Loucy (cell line): Measurements from ENCODE around the gene OTUD5.

Experiments
- H2AFZ ChIP-seq: fragments of 200-600 bp; sonication (generic); 2 replicates; pipeline ENCODE4 v1.6.0; 2016; ENCODE audit warnings: antibody characterized with exemption, mild to moderate bottlenecking, low read length, moderate library complexity
- H3F3A ChIP-seq: fragments of 200-600 bp; 2 replicates; pipeline ENCODE4 v1.6.0; 2016; ENCODE audit warnings: antibody characterized with exemption, low read depth, mild to moderate bottlenecking
- H3K27me3 ChIP-seq: fragments of 200-600 bp; sonication (generic); 2 replicates; pipeline ENCODE4 v1.6.1; 2014; ENCODE audit warnings: low read length, mild to moderate bottlenecking; ENCODE audit not compliant: insufficient read depth, poor library complexity, severe bottlenecking
- H3K36me3 ChIP-seq: fragments of 200-600 bp; sonication (generic); 2 replicates; pipeline ENCODE4 v1.6.1; 2016; ENCODE audit warnings: low read length; ENCODE audit not compliant: insufficient read depth
- H3K4me1 ChIP-seq: fragments of 200-600 bp; sonication (generic); 2 replicates; pipeline ENCODE4 v1.5.1; 2014; ENCODE audit warnings: low read length, mild to moderate bottlenecking; ENCODE audit not compliant: insufficient read depth, poor library complexity, severe bottlenecking
- H3K4me2 ChIP-seq: fragments of 200-600 bp; sonication (generic); 2 replicates; pipeline ENCODE4 v1.6.0; 2014; ENCODE audit warnings: antibody characterized with exemption, low read length, low read depth, mild to moderate bottlenecking; ENCODE audit not compliant: poor library complexity, severe bottlenecking
- H3K4me3 ChIP-seq: fragments of 200-600 bp; sonication (generic); 2 replicates; pipeline ENCODE4 v1.5.1; 2014; ENCODE audit warnings: low read length, mild to moderate bottlenecking, mixed read lengths; ENCODE audit not compliant: poor library complexity, severe bottlenecking
- H3K79me2 ChIP-seq: fragments of 200-600 bp; sonication (generic); 2 replicates; pipeline ENCODE4 v1.6.1; 2014; ENCODE audit warnings: low read length; ENCODE audit not compliant: insufficient read depth
- H3K9ac ChIP-seq: fragments of 200-600 bp; sonication (generic); 2 replicates; pipeline ENCODE4 v1.6.0; 2014; ENCODE audit warnings: mild to moderate bottlenecking, low read depth, low read length, moderate library complexity; ENCODE audit not compliant: poor library complexity, severe bottlenecking
- H3K9me2 ChIP-seq: fragments of 200-600 bp; sonication (generic); replicated peaks from 2 replicates; pipeline ENCODE4 v1.6.1; 2016; ENCODE audit warnings: low read depth, low read length, mixed read lengths
- H3K9me3 ChIP-seq: fragments of 200-600 bp; sonication (generic); 2 replicates; pipeline ENCODE4 v1.6.1; 2014; ENCODE audit warnings: mild to moderate bottlenecking, antibody characterized with exemption, low read length, low read depth; ENCODE audit not compliant: insufficient read depth
- H4K20me1 ChIP-seq: fragments of 200-600 bp; sonication (generic); 2 replicates; pipeline ENCODE4 v1.6.0; 2014; ENCODE audit warnings: antibody characterized with exemption, low read length, mild to moderate bottlenecking; ENCODE audit not compliant: insufficient read depth, poor library complexity, severe bottlenecking
- EZH2phosphoT487 ChIP-seq: fragments of 200-600 bp; IDR thresholded peaks from 2 replicates; pipeline ENCODE4 v1.6.1; 2018; ENCODE audit warnings: antibody characterized with exemption, mild to moderate bottlenecking, moderate library complexity, borderline replicate concordance
- TF ChIP-seq, protein P1 (sequence below): fragments of 200-600 bp; sonication (generic); conservative IDR thresholded peaks from 2 replicates; pipeline ENCODE4 v1.5.1; 2014; ENCODE audit warnings: mild to moderate bottlenecking, antibody characterized with exemption, low read length

The OTUD5 gene

DNA sequence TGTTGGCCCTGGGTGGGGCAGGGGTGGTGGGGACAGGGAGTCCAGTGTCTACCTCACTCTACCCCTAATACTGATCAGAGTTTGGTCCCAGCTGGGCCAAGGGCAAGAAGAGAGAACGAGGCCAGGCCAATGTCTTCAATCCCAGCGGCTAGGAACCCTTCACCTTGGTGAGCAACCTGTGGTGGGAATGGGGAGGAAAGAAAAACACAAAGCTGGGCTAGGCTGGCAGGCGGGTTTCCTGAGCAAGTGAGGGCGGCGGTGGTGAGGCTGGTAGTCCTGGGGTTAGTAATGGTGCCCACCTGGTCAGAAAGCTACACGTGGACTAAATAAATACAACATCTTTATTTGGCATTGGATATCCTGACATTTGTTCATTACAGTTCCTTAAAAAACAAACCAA lies 54.1 kb downstream of the OTUD5 start:
- H3F3A ChIP-seq = no peaks in the 10 kb centered on the region
- no peak overlapping the region for H2AFZ ChIP-seq
- peaks cover 7% of the 10 kb centered on the region; the same call in 1 of the 2 replicates for H3K36me3 ChIP-seq
- H3K4me2 ChIP-seq = no peak overlapping the region
- peaks cover 11% of the 10 kb centered on the region for H3K79me2 ChIP-seq
- no peaks in the 10 kb centered on the region for H3K27me3 ChIP-seq
- H3K9me3 ChIP-seq = no peaks in the 10 kb centered on the region
- H3K4me3 ChIP-seq = no peak overlapping the region
- no peaks in the 10 kb centered on the region for H3K4me1 ChIP-seq
- H3K9me2 ChIP-seq = no peaks in the 10 kb centered on the region
- H4K20me1 ChIP-seq = peaks cover 4% of the 10 kb centered on the region
- H3K9ac ChIP-seq = no peak overlapping the region
- no peak for TF ChIP-seq EZH2phosphoT487

DNA sequence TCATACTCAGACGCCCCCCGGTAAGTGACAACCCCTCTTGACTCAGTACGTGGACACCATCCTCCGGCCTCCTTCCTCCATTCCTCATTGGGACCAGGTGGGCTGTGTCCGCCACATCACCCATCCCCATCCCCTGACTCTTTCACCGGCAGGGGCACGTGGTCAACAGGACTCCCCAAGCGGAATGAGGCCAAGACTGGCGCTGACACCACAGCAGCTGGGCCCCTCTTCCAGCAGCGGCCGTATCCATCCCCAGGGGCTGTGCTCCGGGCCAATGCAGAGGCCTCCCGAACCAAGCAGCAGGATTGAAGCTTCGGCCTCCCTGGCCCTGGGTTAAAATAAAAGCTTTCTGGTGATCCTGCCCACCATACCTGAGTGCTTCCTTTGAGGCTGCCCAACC lies 54.6 kb downstream of the OTUD5 start:
- Histone ChIP-seq H3K27me3 (no peaks in the 10 kb centered on the region), H3K4me3 (no peak overlapping the region), H3K9me2 (no peaks in the 10 kb centered on the region), H3K36me3 (peaks cover 7% of the 10 kb centered on the region; the same call in 1 of the 2 replicates), H3F3A (no peaks in the 10 kb centered on the region), H3K9me3 (no peaks in the 10 kb centered on the region), H4K20me1 (peaks cover 4% of the 10 kb centered on the region), H3K9ac (no peak overlapping the region), H3K4me1 (no peaks in the 10 kb centered on the region), H2AFZ (no peak overlapping the region), H3K79me2 (peaks cover 11% of the 10 kb centered on the region), H3K4me2 (no peak overlapping the region)
- TF ChIP-seq, protein P1, sequence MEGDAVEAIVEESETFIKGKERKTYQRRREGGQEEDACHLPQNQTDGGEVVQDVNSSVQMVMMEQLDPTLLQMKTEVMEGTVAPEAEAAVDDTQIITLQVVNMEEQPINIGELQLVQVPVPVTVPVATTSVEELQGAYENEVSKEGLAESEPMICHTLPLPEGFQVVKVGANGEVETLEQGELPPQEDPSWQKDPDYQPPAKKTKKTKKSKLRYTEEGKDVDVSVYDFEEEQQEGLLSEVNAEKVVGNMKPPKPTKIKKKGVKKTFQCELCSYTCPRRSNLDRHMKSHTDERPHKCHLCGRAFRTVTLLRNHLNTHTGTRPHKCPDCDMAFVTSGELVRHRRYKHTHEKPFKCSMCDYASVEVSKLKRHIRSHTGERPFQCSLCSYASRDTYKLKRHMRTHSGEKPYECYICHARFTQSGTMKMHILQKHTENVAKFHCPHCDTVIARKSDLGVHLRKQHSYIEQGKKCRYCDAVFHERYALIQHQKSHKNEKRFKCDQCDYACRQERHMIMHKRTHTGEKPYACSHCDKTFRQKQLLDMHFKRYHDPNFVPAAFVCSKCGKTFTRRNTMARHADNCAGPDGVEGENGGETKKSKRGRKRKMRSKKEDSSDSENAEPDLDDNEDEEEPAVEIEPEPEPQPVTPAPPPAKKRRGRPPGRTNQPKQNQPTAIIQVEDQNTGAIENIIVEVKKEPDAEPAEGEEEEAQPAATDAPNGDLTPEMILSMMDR = no peak
- no peak for TF ChIP-seq EZH2phosphoT487

DNA sequence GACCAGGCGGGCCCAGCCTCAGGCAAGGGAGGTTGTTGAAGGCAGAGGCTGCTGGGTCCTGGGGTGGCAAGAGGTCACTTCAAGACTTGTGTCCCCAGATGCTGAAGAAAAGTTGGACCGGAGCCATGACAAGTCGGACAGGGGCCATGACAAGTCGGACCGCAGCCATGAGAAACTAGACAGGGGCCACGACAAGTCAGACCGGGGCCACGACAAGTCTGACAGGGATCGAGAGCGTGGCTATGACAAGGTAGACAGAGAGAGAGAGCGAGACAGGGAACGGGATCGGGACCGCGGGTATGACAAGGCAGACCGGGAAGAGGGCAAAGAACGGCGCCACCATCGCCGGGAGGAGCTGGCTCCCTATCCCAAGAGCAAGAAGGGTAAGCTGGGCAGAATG lies 55.3 kb downstream of the OTUD5 start:
- Histone ChIP-seq H3K4me3 (no peak overlapping the region), H3K9ac (no peak overlapping the region), H3F3A (no peaks in the 10 kb centered on the region), H3K79me2 (peaks cover 12% of the 10 kb centered on the region), H3K36me3 (peaks cover 7% of the 10 kb centered on the region; the same call in 1 of the 2 replicates), H3K4me1 (no peaks in the 10 kb centered on the region), H4K20me1 (peaks cover 7% of the 10 kb centered on the region), H3K4me2 (no peak overlapping the region), H3K9me3 (no peaks in the 10 kb centered on the region), H3K9me2 (no peaks in the 10 kb centered on the region), H2AFZ (no peak overlapping the region), H3K27me3 (no peaks in the 10 kb centered on the region)
- TF ChIP-seq, protein P1 = no peak
- TF ChIP-seq EZH2phosphoT487 = no peak

DNA sequence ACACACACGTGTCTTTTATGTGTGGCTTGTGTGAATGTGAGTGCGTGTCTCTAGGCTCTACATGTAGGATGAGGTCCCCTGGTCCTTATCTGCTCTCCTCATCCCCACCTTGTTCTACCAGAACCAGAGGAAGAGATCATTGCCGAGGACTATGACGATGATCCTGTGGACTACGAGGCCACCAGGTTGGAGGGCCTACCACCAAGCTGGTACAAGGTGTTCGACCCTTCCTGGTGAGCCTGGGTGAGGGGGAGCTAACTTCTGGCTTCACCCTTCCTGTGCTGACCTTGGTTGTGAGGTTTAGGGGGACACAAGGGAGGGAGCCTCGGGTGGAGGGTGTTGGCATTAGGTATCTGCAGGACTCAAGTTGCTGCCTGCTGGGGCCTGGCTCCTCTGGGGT lies 56.3 kb downstream of the OTUD5 start:
- H3K36me3 ChIP-seq = peaks cover 7% of the 10 kb centered on the region; the same call in 1 of the 2 replicates
- H3K9ac ChIP-seq = no peak overlapping the region
- no peaks in the 10 kb centered on the region for H3K9me3 ChIP-seq
- H2AFZ ChIP-seq = no peak overlapping the region
- H3K4me2 ChIP-seq = no peak overlapping the region
- peaks cover 17% of the 10 kb centered on the region for H4K20me1 ChIP-seq
- peaks cover 23% of the 10 kb centered on the region for H3K79me2 ChIP-seq
- H3F3A ChIP-seq = no peaks in the 10 kb centered on the region
- H3K4me1 ChIP-seq = no peaks in the 10 kb centered on the region
- TF ChIP-seq, protein P1 = no peak
- no peak for TF ChIP-seq EZH2phosphoT487
- H3K4me3 ChIP-seq = no peak overlapping the region
- H3K9me2 ChIP-seq = no peaks in the 10 kb centered on the region
- H3K27me3 ChIP-seq = no peaks in the 10 kb centered on the region
